Activated naive CD4-positive, alpha-beta T cell treated with anti-CD3 and anti-CD28 coated beads for 36 hours (primary cell): ENCODE results near the gene DUSP15. TPM values are rescaled to one million over a fixed set of nuclear protein-coding genes. Genes with fewer than 3 reads are reported as not detected.

ENCODE experiments used
- CTCF ChIA-PET: fragments of 350-600 bp; sonication (Branson Sonifier 250); formaldehyde crosslinking; loops from one replicate; lab custom pipeline; 2021; ENCODE audit warnings: antibody characterized with exemption; lab: Charles Lee
- DNase-seq: peaks from one replicate; pipeline ENCODE4 v3.0.0-alpha.2; 2020
- H3K27ac Mint-ChIP-seq: one replicate; pipeline ENCODE4 v1.8.0; 2021; ENCODE audit warnings: mild to moderate bottlenecking, mixed read lengths
- H3K27me3 Mint-ChIP-seq: one replicate; pipeline ENCODE4 v1.8.0; 2021; ENCODE audit warnings: low read depth, mixed read lengths
- H3K36me3 Mint-ChIP-seq: one replicate; pipeline ENCODE4 v1.8.0; 2021; ENCODE audit warnings: low read depth, mixed read lengths
- H3K4me1 Mint-ChIP-seq: one replicate; pipeline ENCODE4 v1.8.0; 2021; ENCODE audit warnings: low read depth, mixed read lengths
- H3K4me3 Mint-ChIP-seq: one replicate; pipeline ENCODE4 v1.8.0; 2021; ENCODE audit warnings: mild to moderate bottlenecking, moderate library complexity, mixed read lengths
- H3K9me3 Mint-ChIP-seq: one replicate; pipeline ENCODE4 v1.8.0; 2021; ENCODE audit warnings: mixed read lengths
- intact Hi-C: fragments of 100-400 bp; cut with micrococcal nuclease; formaldehyde crosslinking; loops from one replicate; pipeline ENCODE4 v1.15.1; 2023
- total RNA-seq, 2 experiments: library from RNA; stranded (reverse); gene quantifications; one replicate each; pipeline ENCODE4 v1.2.3, GENCODE V29; 2021

Gene DUSP15
- total RNA-seq, 2 experiments from 2014 or later = not detected

DNA sequence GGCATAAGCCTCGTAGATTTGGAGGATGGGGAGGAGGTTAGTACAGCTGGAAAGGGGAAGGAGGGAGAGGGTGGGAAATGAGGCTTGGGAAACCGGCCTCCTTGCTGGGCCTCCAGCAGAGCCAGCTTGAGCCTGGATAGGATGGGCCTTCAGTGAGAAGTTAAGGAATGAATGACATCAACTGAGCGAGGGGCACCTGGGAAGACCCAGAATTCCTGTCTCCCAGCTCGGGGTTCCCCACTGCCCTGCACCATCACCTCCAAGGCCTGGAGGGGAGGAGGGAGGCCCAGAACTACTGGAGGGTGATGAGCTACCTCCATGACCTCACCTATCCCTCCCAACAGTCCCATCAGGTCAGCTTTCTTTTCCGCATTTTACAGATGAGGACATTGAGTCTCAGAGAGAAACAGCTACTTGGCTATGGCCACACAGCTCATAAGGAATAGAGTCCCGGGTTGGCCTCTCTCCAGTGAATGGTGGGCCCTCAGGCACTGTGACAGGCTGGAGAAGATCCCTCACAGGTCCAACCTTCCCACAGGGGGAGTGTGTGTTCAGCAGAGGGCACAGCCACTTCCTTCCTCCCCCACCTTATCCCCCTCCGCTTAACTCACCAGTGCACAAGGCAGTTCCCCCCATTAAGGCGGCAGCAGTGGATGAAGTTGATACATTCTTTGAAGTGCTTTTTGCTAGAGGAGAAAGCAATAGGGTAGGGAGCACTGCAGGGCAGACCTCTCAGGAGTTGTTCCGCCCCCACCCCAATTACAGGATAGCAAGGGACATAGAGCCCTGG is 6.8 kb downstream of the DUSP15 start:
- Mint-ChIP-seq H3K4me3 (no peak overlapping the region), H3K36me3 (no peaks in the 10 kb centered on the region), H3K27me3 (peaks cover 25% of the 10 kb centered on the region), H3K9me3 (no peaks in the 10 kb centered on the region), H3K4me1 (peaks cover 7% of the 10 kb centered on the region), H3K27ac (no peak overlapping the region)
- intact Hi-C loops = no loop called here
- no peak for DNase-seq
- CTCF ChIA-PET = interaction anchor here (0.6 to 1.3 kb wide), 6 partner anchors 11 to 88 kb away, joined by 3 to 5 read pairs (median 4); partner anchors contain the start of gene PDRG1

DNA sequence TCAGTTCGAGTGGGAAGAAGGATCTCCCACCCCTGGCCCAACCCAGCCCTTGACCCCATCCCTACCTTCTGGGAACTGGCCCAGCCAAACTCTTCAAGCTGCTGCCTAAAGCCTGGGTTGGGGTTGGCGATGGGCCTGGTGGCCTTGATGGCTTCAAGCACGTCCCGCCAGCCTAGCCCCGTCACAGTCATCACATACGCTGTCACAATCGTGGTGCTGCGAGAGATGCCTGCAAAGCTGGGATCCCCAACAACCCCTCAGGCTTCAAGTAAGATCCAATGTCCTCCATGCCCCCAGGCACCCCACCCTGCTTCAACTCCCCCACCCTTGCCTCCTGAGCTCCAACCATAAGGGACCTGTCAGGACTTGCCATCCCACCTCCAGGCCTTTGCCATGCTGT is 7.8 kb downstream of the DUSP15 start:
- no peak overlapping the region for H3K27ac Mint-ChIP-seq
- no peak for DNase-seq
- no peak overlapping the region for H3K4me3 Mint-ChIP-seq
- H3K36me3 Mint-ChIP-seq = no peaks in the 10 kb centered on the region
- intact Hi-C loops = no loop called here
- peaks cover 7% of the 10 kb centered on the region for H3K4me1 Mint-ChIP-seq
- peaks cover 32% of the 10 kb centered on the region for H3K27me3 Mint-ChIP-seq
- CTCF ChIA-PET = interaction anchor here (0.9 to 2.0 kb wide), 3 partner anchors 10 to 12 kb away, joined by 3 to 6 read pairs (median 5); no protein-coding TSS in a partner anchor
- no peaks in the 10 kb centered on the region for H3K9me3 Mint-ChIP-seq

DNA sequence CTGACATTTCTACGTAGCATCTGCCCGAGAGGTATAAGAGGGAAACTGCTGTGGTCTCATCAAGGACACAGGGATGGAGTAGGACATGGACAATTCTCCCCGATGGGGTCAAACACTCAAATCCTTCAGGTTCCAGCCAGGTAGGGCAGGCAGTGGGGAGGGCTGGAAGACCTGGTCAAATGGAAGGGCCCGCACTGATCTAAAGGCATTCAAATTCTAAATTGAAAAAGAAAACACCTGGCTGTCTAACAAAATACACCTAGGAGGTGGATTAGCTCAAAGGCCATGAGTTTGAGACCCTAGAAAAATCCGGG is 8.2 kb downstream of the DUSP15 start:
- CTCF ChIA-PET = interaction anchor here (0.5 to 2.0 kb wide), 2 partner anchors 10 to 334 kb away, joined by 4 to 6 read pairs; no protein-coding TSS in a partner anchor
- Mint-ChIP-seq H3K9me3 (no peaks in the 10 kb centered on the region), H3K27ac (no peak overlapping the region), H3K4me1 (peaks cover 7% of the 10 kb centered on the region), H3K4me3 (peak overlapping the region; percentile 40), H3K27me3 (peaks cover 36% of the 10 kb centered on the region), H3K36me3 (no peaks in the 10 kb centered on the region)
- DNase-seq = no peak
- intact Hi-C loops = no loop called here

DNA sequence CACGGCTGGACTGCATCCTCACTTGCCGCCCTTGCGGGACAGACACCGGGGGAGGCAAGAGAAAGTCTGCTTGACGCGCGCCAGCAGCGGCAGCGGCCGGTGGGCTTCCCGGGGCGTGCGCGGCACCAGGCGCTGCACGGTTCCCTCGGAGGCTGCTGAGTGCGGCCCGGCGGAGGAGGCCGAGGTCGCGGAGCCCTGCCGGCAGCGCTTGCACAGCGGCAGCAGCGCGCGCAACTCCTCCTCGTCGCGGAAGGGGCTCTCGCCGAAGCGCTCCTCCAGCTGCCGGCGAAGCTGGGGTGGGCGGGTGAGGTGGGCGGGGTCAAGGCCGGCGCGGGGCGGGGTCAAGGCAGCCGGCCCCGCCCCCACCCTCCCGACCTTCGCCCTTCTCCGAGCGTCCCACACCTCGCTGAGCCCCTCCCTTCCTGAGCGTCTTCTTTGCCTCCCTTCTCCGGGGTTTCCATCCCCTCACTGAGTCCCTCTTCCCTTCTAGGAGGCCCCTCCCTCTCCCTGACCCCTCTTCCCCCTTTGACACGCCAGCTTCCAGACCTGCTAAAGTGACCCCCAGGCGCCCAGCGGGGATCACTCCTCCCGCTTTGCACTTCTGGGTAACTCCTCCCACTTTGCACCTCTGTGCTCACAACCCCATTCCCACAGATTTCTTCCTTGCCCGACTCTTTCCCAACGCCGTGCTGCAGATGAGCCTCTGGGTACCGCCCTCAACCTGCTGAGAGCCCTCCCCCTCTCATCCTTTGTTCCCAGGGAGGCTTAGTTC is 8.8 kb downstream of the DUSP15 start:
- H3K27me3 Mint-ChIP-seq = peaks cover 36% of the 10 kb centered on the region
- H3K36me3 Mint-ChIP-seq = no peaks in the 10 kb centered on the region
- DNase-seq = peak; percentile 58
- no peaks in the 10 kb centered on the region for H3K9me3 Mint-ChIP-seq
- H3K27ac Mint-ChIP-seq = no peak overlapping the region
- CTCF ChIA-PET = interaction anchor here (0.5 to 2.0 kb wide), 2 partner anchors 9 to 334 kb away, joined by 4 to 6 read pairs; no protein-coding TSS in a partner anchor
- H3K4me3 Mint-ChIP-seq = peak overlapping the region; percentile 40
- H3K4me1 Mint-ChIP-seq = peaks cover 7% of the 10 kb centered on the region
- intact Hi-C loops = no loop called here

- Mint-ChIP-seq H3K27ac (no peak overlapping the region), H3K4me3 (no peak overlapping the region), H3K27me3 (peaks cover 36% of the 10 kb centered on the region), H3K4me1 (peaks cover 7% of the 10 kb centered on the region), H3K9me3 (no peaks in the 10 kb centered on the region), H3K36me3 (no peaks in the 10 kb centered on the region)
- CTCF ChIA-PET = interaction anchor here (2.0 kb wide), 1 partner anchor 9 kb away, joined by 6 read pairs; no protein-coding TSS in a partner anchor
- no peak for DNase-seq
- intact Hi-C loops = no loop called here
Measured at GRCh38 chr20:31861135-31861384, 9.3 kb downstream of the DUSP15 start.

GRCh38 chr20:31860390-31861134 is 9.8 kb downstream of the DUSP15 start:
- CTCF ChIA-PET = interaction anchor here (0.5 to 2.0 kb wide), 6 partner anchors 8 to 91 kb away, joined by 3 to 11 read pairs (median 4); partner anchors contain the start of gene PDRG1
- no peaks in the 10 kb centered on the region for H3K36me3 Mint-ChIP-seq
- peaks cover 36% of the 10 kb centered on the region for H3K27me3 Mint-ChIP-seq
- no peak for DNase-seq
- H3K9me3 Mint-ChIP-seq = no peaks in the 10 kb centered on the region
- peaks cover 7% of the 10 kb centered on the region for H3K4me1 Mint-ChIP-seq
- no peak overlapping the region for H3K27ac Mint-ChIP-seq
- peak overlapping the region; percentile 7 for H3K4me3 Mint-ChIP-seq
- intact Hi-C loops = no loop called here

GRCh38 chr20:31859998-31860380 is 10.3 kb downstream of the DUSP15 start:
- no peak overlapping the region for H3K27ac Mint-ChIP-seq
- no peaks in the 10 kb centered on the region for H3K36me3 Mint-ChIP-seq
- no peaks in the 10 kb centered on the region for H3K9me3 Mint-ChIP-seq
- intact Hi-C loops = no loop called here
- peaks cover 36% of the 10 kb centered on the region for H3K27me3 Mint-ChIP-seq
- CTCF ChIA-PET = interaction anchor here (0.5 to 1.4 kb wide), 7 partner anchors 8 to 171 kb away, joined by 3 to 11 read pairs (median 3); partner anchors contain the start of gene PDRG1
- no peak for DNase-seq
- H3K4me1 Mint-ChIP-seq = peaks cover 7% of the 10 kb centered on the region
- H3K4me3 Mint-ChIP-seq = no peak overlapping the region

DNA sequence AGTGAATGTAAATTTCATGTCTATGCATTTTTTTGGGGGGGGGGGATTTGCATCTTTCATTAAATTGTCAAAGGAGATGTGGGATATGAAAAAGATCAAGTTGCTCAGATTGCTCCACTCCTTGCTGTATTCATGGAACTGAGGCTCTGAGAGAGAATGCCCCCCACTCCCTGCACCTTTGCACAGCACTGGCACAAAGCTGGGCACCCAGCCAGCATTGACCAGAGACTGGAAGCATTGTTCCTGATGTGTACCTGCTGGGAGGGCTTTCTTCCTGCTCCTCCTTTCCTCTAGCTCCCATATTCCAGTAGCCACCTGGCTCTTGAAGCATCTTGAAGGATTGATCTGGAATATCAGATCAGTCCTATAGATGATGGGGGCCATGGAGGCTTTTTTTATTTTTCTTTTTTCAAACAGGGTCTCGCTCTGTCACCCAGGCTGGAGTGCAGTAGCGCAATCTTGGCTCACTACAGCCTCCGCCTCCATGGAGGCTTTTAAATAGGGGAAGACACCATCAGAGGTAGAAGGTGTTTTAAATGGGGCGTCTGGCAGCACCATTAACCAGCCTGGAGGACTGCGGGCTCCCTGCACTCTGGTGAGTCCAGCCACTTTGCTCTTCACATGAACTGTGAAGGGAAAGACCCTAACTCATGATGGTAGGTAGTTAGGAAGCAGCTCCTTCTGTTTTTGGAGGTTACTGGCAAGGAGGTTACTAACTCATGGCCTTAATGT is 10.9 kb downstream of the DUSP15 start:
- no peak for DNase-seq
- intact Hi-C loops = no loop called here
- H3K27ac Mint-ChIP-seq = no peak overlapping the region
- no peaks in the 10 kb centered on the region for H3K9me3 Mint-ChIP-seq
- peaks cover 7% of the 10 kb centered on the region for H3K4me1 Mint-ChIP-seq
- H3K36me3 Mint-ChIP-seq = no peaks in the 10 kb centered on the region
- H3K4me3 Mint-ChIP-seq = no peak overlapping the region
- CTCF ChIA-PET = interaction anchor here (0.5 to 1.4 kb wide), 9 partner anchors 8 to 232 kb away, joined by 3 to 11 read pairs (median 3); partner anchors contain the start of gene PDRG1
- H3K27me3 Mint-ChIP-seq = peaks cover 36% of the 10 kb centered on the region

DNA sequence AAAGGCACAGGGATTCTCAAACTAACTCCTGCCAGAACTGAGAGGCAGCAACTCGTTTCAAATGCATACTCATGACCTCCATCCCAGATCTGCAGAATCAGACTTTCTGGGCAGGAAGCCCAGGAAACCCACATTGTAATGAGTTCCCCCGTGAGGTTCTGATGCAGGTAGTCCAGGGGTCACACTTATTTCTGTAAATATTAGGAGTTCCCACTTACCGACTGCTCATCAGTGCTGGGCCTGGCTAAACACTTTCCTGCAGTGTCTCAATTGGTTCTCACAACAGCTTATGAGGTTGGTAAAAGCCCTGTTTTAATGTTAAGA is 11.6 kb downstream of the DUSP15 start:
- Mint-ChIP-seq H3K9me3 (no peaks in the 10 kb centered on the region), H3K36me3 (no peaks in the 10 kb centered on the region)
- intact Hi-C loops = no loop called here

DNA sequence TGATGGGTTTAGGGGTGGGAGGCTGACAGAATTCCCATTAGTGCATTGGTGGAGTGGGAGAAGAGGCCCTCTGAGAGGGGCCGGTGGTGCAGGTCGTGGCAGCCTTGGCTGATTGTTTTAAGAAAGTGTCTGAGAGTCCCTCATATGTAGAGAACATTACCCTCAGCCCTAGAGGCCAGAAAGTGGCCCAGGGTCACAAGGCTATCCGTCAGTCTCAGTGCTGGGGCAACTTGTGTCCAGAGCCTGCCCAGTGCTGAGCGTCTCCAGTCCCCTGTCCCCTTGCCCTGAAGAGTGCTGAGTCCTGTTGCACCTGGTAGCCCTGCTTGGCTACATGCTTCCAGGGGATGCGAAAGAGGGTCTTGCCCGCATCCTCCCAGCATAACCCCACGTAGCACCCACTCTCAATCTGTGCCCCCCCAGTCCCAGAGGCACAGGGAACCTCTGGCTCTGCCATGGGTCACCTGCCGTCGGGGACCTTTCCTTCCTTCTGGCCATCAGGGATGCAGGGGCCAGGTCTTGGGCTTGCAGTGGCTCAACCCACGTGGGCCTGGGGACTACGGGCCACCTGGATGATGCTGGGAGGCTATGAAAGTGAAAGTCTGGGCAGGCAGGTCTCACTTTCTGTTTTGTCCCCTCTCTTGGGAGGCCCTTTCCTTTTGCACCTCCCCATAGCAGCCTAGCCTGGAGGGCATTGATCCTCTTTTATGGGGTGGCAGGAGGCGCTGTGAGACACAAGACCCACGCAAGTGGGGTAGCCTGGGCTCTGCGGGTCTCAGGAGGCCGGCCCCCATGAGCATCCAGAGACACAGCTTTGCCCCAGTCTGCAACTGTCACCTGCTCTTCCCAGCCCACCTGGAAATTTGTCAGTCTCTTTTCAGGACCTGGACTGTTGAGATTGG is 12.2 kb downstream of the DUSP15 start:
- Mint-ChIP-seq H3K27me3 (peaks cover 36% of the 10 kb centered on the region), H3K36me3 (no peaks in the 10 kb centered on the region), H3K4me3 (no peak overlapping the region), H3K4me1 (peaks cover 7% of the 10 kb centered on the region), H3K9me3 (no peaks in the 10 kb centered on the region), H3K27ac (no peak overlapping the region)
- DNase-seq = no peak
- CTCF ChIA-PET = interaction anchor here (1.0 to 8.8 kb wide), 3 partner anchors 93 to 233 kb away, joined by 3 to 107 read pairs (median 3); partner anchors contain the start of gene PDRG1
- intact Hi-C loops = no loop called here

More for the DNA sequence above, 11.6 kb downstream of the DUSP15 start:
- CTCF ChIA-PET = interaction anchor here (1.0 kb wide), 3 partner anchors 21 to 233 kb away, joined by 3 read pairs; no protein-coding TSS in a partner anchor
- Mint-ChIP-seq H3K4me1 (peaks cover 7% of the 10 kb centered on the region), H3K4me3 (no peak overlapping the region), H3K27ac (no peak overlapping the region), H3K27me3 (peaks cover 36% of the 10 kb centered on the region)
- DNase-seq = no peak

- intact Hi-C loops = no loop called here
Measured at GRCh38 chr20:31856516-31856915, 13.8 kb downstream of the DUSP15 start.

More at GRCh38 chr20:31856516-31856915, 13.8 kb downstream of the DUSP15 start:
- H3K4me3 Mint-ChIP-seq = no peak overlapping the region
- peaks cover 32% of the 10 kb centered on the region for H3K27me3 Mint-ChIP-seq
- no peaks in the 10 kb centered on the region for H3K36me3 Mint-ChIP-seq
- CTCF ChIA-PET = interaction anchor here (1.1 to 8.8 kb wide), 7 partner anchors 10 to 235 kb away, joined by 3 to 107 read pairs (median 5); partner anchors contain the start of gene PDRG1
- H3K4me1 Mint-ChIP-seq = peaks cover 4% of the 10 kb centered on the region
- no peak for DNase-seq
- no peak overlapping the region for H3K27ac Mint-ChIP-seq
- no peaks in the 10 kb centered on the region for H3K9me3 Mint-ChIP-seq
